Naive thymus-derived CD8-positive, alpha-beta T cell (primary cell): ENCODE results near the gene MBD3. TPM values are rescaled to one million over a fixed set of nuclear protein-coding genes. Genes with fewer than 3 reads are reported as not detected.
A peak's percentile ranks its signal among the peaks of the same experiment; 100 is the strongest.
"Not testable (repeated sequence)": the region's sequence is repeated elsewhere in the genome, so short reads cannot be mapped to it uniquely, and the experiment has no call there.

Experiments
- ATAC-seq, 2 donors: fragments of 150-1000 bp; cut with Tn5 transposase in 1 of 2; sonication (Bioruptor Pico), chemical (Tn5 transposase) in 1 of 2; 1 replicate in 1 of 2; 2 replicates in 1 of 2; pipeline ENCODE4 v1.10.0; 2021; ENCODE audit warnings: mild to moderate bottlenecking in 2 of 2, moderate library complexity in 2 of 2
- POLR2A ChIA-PET: fragments of 350-600 bp; sonication (Branson Sonifier 250); formaldehyde crosslinking; loops from one replicate; lab custom pipeline; 2021; ENCODE audit warnings: antibody characterized with exemption; lab: Charles Lee
- DNase-seq, 10 donors: peaks; one replicate each; pipeline versions ENCODE4 v3.0.0 to v3.0.0-alpha.2; 2020 to 2022
- H3K27ac Mint-ChIP-seq, 10 donors: one replicate each; pipeline ENCODE4 v1.8.0; 2020 to 2022; ENCODE audit warnings: mild to moderate bottlenecking in 10 of 10, mixed read lengths in 10 of 10, moderate library complexity in 4 of 10, inconsistent platforms in 1 of 10
- H3K27me3 Mint-ChIP-seq, 5 donors: one replicate each; pipeline ENCODE4 v1.8.0; 2021 to 2022; ENCODE audit warnings: mixed read lengths in 5 of 5
- H3K36me3 Mint-ChIP-seq, 3 donors: one replicate each; pipeline ENCODE4 v1.8.0; 2020 to 2022; ENCODE audit warnings: mixed read lengths in 3 of 3, mild to moderate bottlenecking in 2 of 3, inconsistent platforms in 1 of 3
- H3K4me1 Mint-ChIP-seq, 4 donors: one replicate each; pipeline ENCODE4 v1.8.0; 2021 to 2022; ENCODE audit warnings: mixed read lengths in 4 of 4
- H3K4me3 Mint-ChIP-seq, 10 donors: one replicate each; pipeline ENCODE4 v1.8.0; 2020 to 2022; ENCODE audit warnings: mild to moderate bottlenecking in 10 of 10, mixed read lengths in 10 of 10, moderate library complexity in 6 of 10, inconsistent platforms in 1 of 10
- H3K9me3 Mint-ChIP-seq, 9 donors: one replicate each; pipeline ENCODE4 v1.8.0; 2020 to 2022; ENCODE audit warnings: mixed read lengths in 9 of 9, mild to moderate bottlenecking in 3 of 9, inconsistent platforms in 1 of 9, moderate library complexity in 1 of 9
- polyA plus RNA-seq, 3 donors: library from polyadenylated mRNA; unstranded; fragments of 300-500 nt; fragmentation: Illumina TruSeq; gene quantifications; one replicate each; pipeline ENCODE4 v1.2.3, GENCODE V29; 2021
- total RNA-seq, 8 experiments: library from RNA in 2 of 8; stranded (reverse) in 2 of 8; gene quantifications; one replicate each; pipeline ENCODE4 v1.2.3 and lab custom pipeline; 2021 to 2026

The MBD3 gene, protein sequence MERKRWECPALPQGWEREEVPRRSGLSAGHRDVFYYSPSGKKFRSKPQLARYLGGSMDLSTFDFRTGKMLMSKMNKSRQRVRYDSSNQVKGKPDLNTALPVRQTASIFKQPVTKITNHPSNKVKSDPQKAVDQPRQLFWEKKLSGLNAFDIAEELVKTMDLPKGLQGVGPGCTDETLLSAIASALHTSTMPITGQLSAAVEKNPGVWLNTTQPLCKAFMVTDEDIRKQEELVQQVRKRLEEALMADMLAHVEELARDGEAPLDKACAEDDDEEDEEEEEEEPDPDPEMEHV
- total RNA-seq, result 10 to 100 TPM; 74.2 to 77.4 TPM
- 10 to 100 TPM in 2 of 3 donors, 1 to 10 TPM in 1; 9.6 to 23.5 (median 12.8) TPM for polyA plus RNA-seq
- total RNA-seq (lab: John Stamatoyannopoulos, UW), result 26.6 to 126 (median 58.0) reads per million in 6 experiments

GRCh38 chr19:1592755-1593500, at the start of gene MBD3:
MBD3 (minus strand) TSS chr19:1592865; CDS start chr19:1592631, 234 bp downstream.
- Mint-ChIP-seq H3K9me3 (no peaks in the 10 kb centered on the region), H3K27me3 (no peaks in the 10 kb centered on the region), H3K36me3 (peaks cover 0 to 24% (median 8%) of the 10 kb centered on the region in 3 donors), H3K27ac (peak within 1 kb of the TSS; percentile 78 to 96 (median 93)), H3K4me1 (peaks cover 11 to 29% (median 20%) of the 10 kb centered on the region in 4 donors), H3K4me3 (peak within 1 kb of the TSS; percentile 85 to 93 (median 88))
- ATAC-seq, result peak; percentile 78 to 79
- POLR2A ChIA-PET, result interaction anchor here (0.7 to 4.4 kb wide), 12 partner anchors 9 to 324 kb away, joined by 3 to 52 read pairs (median 3); partner anchors contain the start of genes CIRBP, REEP6, TCF3 and UQCR11
- DNase-seq, result peak; percentile 81 to 93 (median 86)

GRCh38 chr19:1640893-1641448, 48.3 kb upstream of the MBD3 start:
- POLR2A ChIA-PET, DNase-seq, ATAC-seq, H3K27ac Mint-ChIP-seq, H3K9me3 Mint-ChIP-seq, H3K27me3 Mint-ChIP-seq, H3K4me3 Mint-ChIP-seq: not testable (repeated sequence)
- peaks cover 0 to 65% (median 8%) of the 10 kb centered on the region in 3 donors for H3K36me3 Mint-ChIP-seq
- peaks cover 8 to 31% (median 12%) of the 10 kb centered on the region in 4 donors for H3K4me1 Mint-ChIP-seq

DNA sequence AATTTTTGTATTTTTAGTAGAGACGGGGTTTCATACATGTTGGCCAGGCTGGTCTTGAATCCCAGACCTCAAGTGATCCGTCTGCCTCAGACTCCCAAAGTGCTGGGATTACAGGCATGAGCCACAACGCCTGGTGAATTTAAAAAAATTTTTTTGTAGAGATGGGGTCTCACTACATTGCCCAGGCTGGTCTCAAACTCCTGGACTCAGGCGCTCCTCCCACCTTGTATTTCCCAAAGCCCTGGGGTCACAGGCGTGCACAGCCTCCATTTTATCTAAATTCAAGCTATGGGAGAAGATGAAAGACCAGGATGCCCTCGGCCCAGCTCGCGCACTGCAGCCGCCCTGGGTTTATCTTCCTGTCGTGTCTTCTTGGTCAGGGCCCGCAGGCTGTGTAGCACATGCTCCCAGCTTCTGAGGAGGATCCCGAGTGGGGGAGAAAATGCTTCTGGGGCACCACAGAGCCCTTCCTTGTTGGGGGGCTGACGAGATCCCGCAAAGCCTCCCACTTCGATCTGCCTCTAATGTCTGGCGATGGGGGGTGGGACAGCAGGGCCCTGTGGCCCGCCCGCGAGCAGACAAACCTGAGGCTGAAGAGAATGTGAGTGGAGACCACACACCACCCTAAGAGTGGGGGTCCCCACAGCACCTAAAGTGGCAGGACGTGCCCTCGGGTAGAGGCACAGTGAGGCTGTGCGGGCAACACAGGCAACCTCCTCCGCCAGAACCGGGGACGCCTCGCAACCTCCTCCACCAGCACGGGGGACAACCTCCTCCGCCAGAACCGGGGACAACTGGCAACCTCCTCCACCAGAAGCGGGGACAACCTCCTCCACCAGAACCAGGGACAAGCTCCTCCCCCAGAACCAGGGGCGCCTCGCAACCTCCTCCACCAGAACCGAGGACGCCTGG, 43.9 kb upstream of the MBD3 start:
- H3K36me3 Mint-ChIP-seq, result peaks cover 0 to 64% (median 8%) of the 10 kb centered on the region in 3 donors
- POLR2A ChIA-PET, result no interaction called here
- H3K9me3 Mint-ChIP-seq, result no peaks in the 10 kb centered on the region
- DNase-seq, result no peak
- H3K27ac Mint-ChIP-seq, result peak overlapping the region in 1 of 10 donors; percentile 15
- no peak overlapping the region for H3K4me3 Mint-ChIP-seq
- H3K27me3 Mint-ChIP-seq, result no peaks in the 10 kb centered on the region
- peaks cover 6 to 25% (median 10%) of the 10 kb centered on the region in 4 donors for H3K4me1 Mint-ChIP-seq
- ATAC-seq, result no peak

GRCh38 chr19:1634938-1635243, 42.2 kb upstream of the MBD3 start:
- POLR2A ChIA-PET, result interaction anchor here (0.5 kb wide), 1 partner anchor 28 kb away, joined by 8 read pairs; no protein-coding TSS in a partner anchor
- Mint-ChIP-seq H3K4me3 (no peak overlapping the region), H3K36me3 (peaks cover 0 to 52% (median 8%) of the 10 kb centered on the region in 3 donors), H3K4me1 (peaks cover 5 to 26% (median 9%) of the 10 kb centered on the region in 4 donors), H3K27me3 (no peaks in the 10 kb centered on the region), H3K9me3 (no peaks in the 10 kb centered on the region), H3K27ac (peak overlapping the region in 1 of 10 donors; percentile 34)
- DNase-seq (no peak), ATAC-seq (no peak)

DNA sequence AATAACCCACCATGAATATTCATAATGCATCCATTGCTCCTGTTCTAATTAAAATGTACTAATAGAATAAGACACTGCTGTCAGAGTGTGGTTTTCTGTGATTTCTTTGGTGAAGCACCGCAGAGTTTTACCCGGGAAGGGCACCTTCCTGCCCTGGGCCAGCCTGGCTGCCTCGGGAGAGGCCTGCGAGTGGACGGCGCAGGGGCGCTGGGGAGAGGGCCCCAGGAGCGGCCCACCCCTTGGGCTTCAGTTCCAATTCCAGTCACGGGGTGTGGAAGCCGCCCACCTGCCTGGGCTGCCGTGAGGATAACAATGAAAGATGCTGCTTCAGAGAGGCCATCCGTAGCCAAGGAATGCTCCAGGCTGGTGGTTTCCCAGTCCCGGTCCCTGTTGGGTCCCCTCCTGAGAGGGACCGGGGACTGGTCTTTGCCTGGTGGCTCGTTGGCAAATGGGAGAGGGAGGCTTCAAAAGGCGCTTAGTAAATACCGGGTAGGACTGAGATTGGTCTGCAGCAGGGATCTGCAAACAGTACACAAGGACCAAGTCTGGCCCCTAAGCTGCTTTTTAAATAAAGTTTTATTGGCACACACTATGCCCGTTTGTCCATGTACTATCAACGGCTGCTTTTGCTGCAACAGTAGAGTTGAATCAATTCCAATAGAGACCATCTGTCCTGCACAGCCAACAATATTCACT, 41.7 kb upstream of the MBD3 start:
- Mint-ChIP-seq H3K27me3 (no peaks in the 10 kb centered on the region), H3K36me3 (peaks cover 0 to 47% (median 5%) of the 10 kb centered on the region in 3 donors), H3K4me3 (no peak overlapping the region), H3K9me3 (no peaks in the 10 kb centered on the region), H3K4me1 (peaks cover 2 to 22% (median 5%) of the 10 kb centered on the region in 4 donors), H3K27ac (peak overlapping the region in 1 of 10 donors; percentile 15)
- ATAC-seq, result no peak
- POLR2A ChIA-PET, result interaction anchor here (0.5 kb wide), 1 partner anchor 29 kb away, joined by 8 read pairs; no protein-coding TSS in a partner anchor
- no peak for DNase-seq

GRCh38 chr19:1633269-1633826, 40.7 kb upstream of the MBD3 start:
- Mint-ChIP-seq H3K36me3 (peaks cover 0 to 38% (median under 1%) of the 10 kb centered on the region in 3 donors), H3K4me1 (peaks cover 0 to 15% (median 5%) of the 10 kb centered on the region in 4 donors), H3K27ac (no peak overlapping the region), H3K9me3 (no peaks in the 10 kb centered on the region), H3K4me3 (no peak overlapping the region), H3K27me3 (no peaks in the 10 kb centered on the region)
- ATAC-seq (no peak), DNase-seq (no peak)
- POLR2A ChIA-PET, result no interaction called here

GRCh38 chr19:1632462-1633268, 40.0 kb upstream of the MBD3 start:
- H3K27ac Mint-ChIP-seq, result peak overlapping the region in 1 of 10 donors; percentile 81
- no peak overlapping the region for H3K4me3 Mint-ChIP-seq
- H3K4me1 Mint-ChIP-seq, result peaks cover 0 to 12% (median 4%) of the 10 kb centered on the region in 4 donors
- H3K27me3 Mint-ChIP-seq, result no peaks in the 10 kb centered on the region
- H3K9me3 Mint-ChIP-seq, result no peaks in the 10 kb centered on the region
- H3K36me3 Mint-ChIP-seq, result peaks cover 0 to 33% (median 0%) of the 10 kb centered on the region in 3 donors
- no peak for ATAC-seq
- no peak for DNase-seq
- POLR2A ChIA-PET, result no interaction called here

DNA sequence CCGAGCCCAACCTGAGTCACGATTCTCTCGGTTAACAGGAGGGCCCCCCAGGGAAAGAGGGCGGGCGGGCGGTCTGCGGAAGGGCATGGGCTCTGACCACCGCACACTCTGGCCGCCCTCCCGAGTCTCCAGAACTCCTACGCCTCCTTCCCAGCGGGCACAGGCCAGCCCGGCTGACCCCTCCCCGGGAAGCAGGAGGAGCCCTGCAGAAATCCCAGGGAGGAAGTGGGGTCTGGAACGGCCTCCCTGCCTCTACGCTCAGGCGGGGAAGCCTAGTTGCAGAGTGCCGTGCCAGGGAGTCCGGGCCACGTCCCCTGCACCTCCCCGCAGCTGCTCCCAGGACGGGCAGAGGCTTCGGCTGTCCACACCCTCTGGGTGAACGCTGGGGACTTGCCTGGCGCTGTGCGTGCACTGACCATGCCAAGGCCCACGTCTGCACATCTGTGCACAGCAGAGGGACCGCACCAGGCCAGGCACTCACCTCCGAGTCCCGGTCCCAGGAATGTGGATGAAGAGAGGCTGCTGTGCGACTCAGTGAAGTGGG, 39.0 kb upstream of the MBD3 start:
- ATAC-seq, result no peak
- Mint-ChIP-seq H3K4me3 (no peak overlapping the region), H3K27ac (no peak overlapping the region), H3K27me3 (no peaks in the 10 kb centered on the region), H3K36me3 (peaks cover 0 to 22% (median 0%) of the 10 kb centered on the region in 3 donors), H3K4me1 (peaks cover 0 to 10% (median 4%) of the 10 kb centered on the region in 4 donors), H3K9me3 (no peaks in the 10 kb centered on the region)
- DNase-seq, result no peak
- POLR2A ChIA-PET, result no interaction called here

GRCh38 chr19:1630811-1631210, 38.1 kb upstream of the MBD3 start:
- H3K4me3 Mint-ChIP-seq, result no peak overlapping the region
- ATAC-seq (no peak), DNase-seq (no peak)
- no peak overlapping the region for H3K27ac Mint-ChIP-seq
- H3K4me1 Mint-ChIP-seq, result peaks cover 0 to 12% (median 5%) of the 10 kb centered on the region in 4 donors
- POLR2A ChIA-PET, result interaction anchor here (1.0 kb wide), 1 partner anchor 21 kb away, joined by 3 read pairs; no protein-coding TSS in a partner anchor
- H3K36me3 Mint-ChIP-seq, result peaks cover 0 to 15% (median 0%) of the 10 kb centered on the region in 3 donors
- no peaks in the 10 kb centered on the region for H3K27me3 Mint-ChIP-seq
- no peaks in the 10 kb centered on the region for H3K9me3 Mint-ChIP-seq

DNA sequence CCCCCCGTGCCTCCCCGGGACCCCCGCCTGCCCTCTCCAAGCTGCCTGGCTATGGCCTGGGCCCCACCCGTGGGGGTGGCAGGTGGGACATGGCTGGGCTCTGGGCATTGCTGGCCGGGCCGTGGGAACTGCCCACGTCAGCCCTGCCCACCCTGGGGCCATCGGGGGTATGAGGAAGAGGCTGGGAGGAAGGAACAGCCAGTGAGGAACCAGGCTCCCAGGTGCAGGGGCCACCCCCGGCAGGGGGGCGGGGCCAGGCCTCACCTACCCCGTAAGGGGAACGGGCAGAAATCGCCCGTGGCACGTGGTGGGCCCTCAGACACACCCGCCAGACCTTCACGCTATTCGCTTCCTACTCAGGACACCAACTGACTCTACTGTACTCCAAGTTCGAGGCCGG, 37.3 kb upstream of the MBD3 start:
- ATAC-seq (no peak), DNase-seq (no peak)
- Mint-ChIP-seq H3K4me3 (no peak overlapping the region), H3K4me1 (peaks cover 0 to 9% (median under 1%) of the 10 kb centered on the region in 4 donors), H3K9me3 (no peaks in the 10 kb centered on the region), H3K27me3 (no peaks in the 10 kb centered on the region), H3K36me3 (peaks cover 0 to 12% (median 0%) of the 10 kb centered on the region in 3 donors), H3K27ac (peak overlapping the region in 1 of 10 donors; percentile 43)
- POLR2A ChIA-PET, result interaction anchor here (0.6 to 1.0 kb wide), 2 partner anchors 20 to 101 kb away, joined by 3 to 4 read pairs; no protein-coding TSS in a partner anchor
